Heart right ventricle (tissue), 16 donors: Measurements from ENCODE around the gene SHMT1. TPM values are rescaled to one million over a fixed set of nuclear protein-coding genes. Genes with fewer than 3 reads are reported as not detected.

Experiments
- ATAC-seq, 8 donors: fragments of 200-7000 bp; cut with Tn5 transposase; one replicate each; pipeline ENCODE4 v1.9.1; 2020; ENCODE audit warnings: mild to moderate bottlenecking in 8 of 8, moderate library complexity in 8 of 8, moderate number of reproducible peaks in 1 of 8
- DNase-seq, 2 donors: peaks; one replicate each; pipeline ENCODE4 v3.0.0-alpha.2; 2020
- H3K27ac ChIP-seq, 10 donors: fragments of 200-600 bp; sonication (generic) in 2 of 10; one replicate each; pipeline versions ENCODE4 v1.5.0 to v1.8.0; 2020 to 2022; ENCODE audit warnings: mild to moderate bottlenecking in 3 of 10
- H3K27me3 ChIP-seq, 7 donors: fragments of 200-600 bp; one replicate each; pipeline ENCODE4 v1.8.0; 2021 to 2022; ENCODE audit warnings: mild to moderate bottlenecking in 2 of 7
- H3K36me3 ChIP-seq, 9 donors: fragments of 200-600 bp; sonication (generic) in 1 of 9; one replicate each; pipeline versions ENCODE4 v1.5.0 to v1.8.0; 2020 to 2022; ENCODE audit warnings: mild to moderate bottlenecking in 2 of 9
- H3K4me1 ChIP-seq, 9 donors: fragments of 200-600 bp; sonication (generic) in 1 of 9; one replicate each; pipeline versions ENCODE4 v1.5.0 to v1.8.0; 2020 to 2022; ENCODE audit warnings: mild to moderate bottlenecking in 4 of 9
- H3K4me3 ChIP-seq, 10 donors: fragments of 200-600 bp; sonication (generic) in 2 of 10; one replicate each; pipeline versions ENCODE4 v1.5.0 to v1.8.0; 2020 to 2022; ENCODE audit warnings: mild to moderate bottlenecking in 7 of 10, moderate library complexity in 2 of 10
- H3K9me3 ChIP-seq, 11 donors: fragments of 200-600 bp in 10 of 11; sonication (generic) in 2 of 11; one replicate each; pipeline versions ENCODE4 v1.5.0 to v1.8.0; 2013 to 2022; ENCODE audit warnings: mild to moderate bottlenecking in 2 of 11, control low read depth in 1 of 11, moderate library complexity in 1 of 11
- CTCF ChIP-seq, 9 donors: fragments of 200-600 bp; sonication (generic) in 2 of 9; IDR thresholded peaks; one replicate each; pipeline versions ENCODE4 v1.5.0 to v1.8.0; 2021 to 2022; ENCODE audit warnings: antibody characterized with exemption in 9 of 9, mild to moderate bottlenecking in 5 of 9, moderate library complexity in 1 of 9
- WGBS, 2 donors: extraction: QIAGEN DNeasy Blood & Tissue Kit; methylation state at CpG; one replicate each; pipeline ENCODE4 v1.1.7; 2013; ENCODE audit warnings: inconsistent platforms in 1 of 2; 5-methylcytosine and 5-hydroxymethylcytosine counted together
- intact Hi-C, 10 donors: fragments of 100-400 bp; cut with DNase I; formaldehyde crosslinking; loops; one replicate each; pipeline versions ENCODE4 v1.11.1 to v1.14.2; 2022
- microRNA-seq, 2 donors: library from miRNA; unstranded; fragments of <30 nt; microRNA quantifications; one replicate each; pipeline ENCODE4 v1.2.0, GENCODE V29; 2021
- polyA plus RNA-seq, 2 donors: library from polyadenylated mRNA; stranded (reverse); fragments of 200-250 nt; gene quantifications; one replicate each; pipeline ENCODE4 v1.2.3, GENCODE V29; 2013
- total RNA-seq, 10 donors: library from RNA; stranded (reverse); fragmentation: NEBNext Ultra II Directional in 3 of 10; extraction: Animal tissue kit (Norgen Biotek cat#: 25700) in 3 of 10; gene quantifications; one replicate each; pipeline versions ENCODE4 v1.2.1 to v1.2.4, GENCODE V29; 2021 to 2023
- donor health status: Arrhythmogenic right ventricular cardiomyopathy.
- donor health status: ischemic (EF 13 %, LVEDD 7.1; RV severe dilation, severe dysfunction).
- donor health status: healthy with polysubstance abuse.
- donor health status: DM: no; HTN: yes; CAD: no.
- donor health status: DM: no; HTN: no; CAD: no.
- donor health status: ischemic (EF 25% LVEDD 6.9; RV normal size, moderate dysfunction).
- donor health status: ischemic (EF 25% LVEDD 5.7; RV mildly dilated, moderate dysfunction).
- donor health status: healthy.
- donor health status: DM: yes; HTN: yes; CAD: no.
- donor health status: Ischemic cardiomyopathy.
- donor health status: ischemic (EF 35%, LVEDD 5.7; RV mildly dilated, moderate dysfunction).
- donor health status: nonischemic (EF 11% LVEDD 7.7; RV severe dilation, severe dysfunction).
- donor health status: DM: yes; HTN: yes; CAD: no.
- donor health status: PGD.
- donor health status: ischemic (EF 29% LVEDD 5.4; RV normal size, mild dysfunction).
- donor health status: nonischemic (EF 23%, LVEDD 6.1; RV moderate dilation, normal function).

Gene SHMT1
- total and polyA plus RNA-seq, 12 donors: 2.7 to 11.6 (median 5.9) TPM

GRCh38 chr17:18281788-18282187 is 81.6 kb downstream of the SHMT1 start:
- intact Hi-C loops: no loop called here
- ATAC-seq (no peak), DNase-seq (no peak)
- H3K27ac ChIP-seq: no peak overlapping the region
- H3K36me3 ChIP-seq: peaks cover 5 to 100% (median 72%) of the 10 kb centered on the region in 9 donors
- no peak overlapping the region for H3K4me3 ChIP-seq
- WGBS, 2 donors: 87 to 91% methylated on average over 6 of the region's 6 CpGs
- no peak for TF ChIP-seq CTCF (IDR thresholded peaks at IDR 0.05)
- H3K27me3 ChIP-seq: no peaks in the 10 kb centered on the region
- H3K9me3 ChIP-seq: no peaks in the 10 kb centered on the region
- peaks cover 0 to 11% (median 0%) of the 10 kb centered on the region in 9 donors for H3K4me1 ChIP-seq

DNA sequence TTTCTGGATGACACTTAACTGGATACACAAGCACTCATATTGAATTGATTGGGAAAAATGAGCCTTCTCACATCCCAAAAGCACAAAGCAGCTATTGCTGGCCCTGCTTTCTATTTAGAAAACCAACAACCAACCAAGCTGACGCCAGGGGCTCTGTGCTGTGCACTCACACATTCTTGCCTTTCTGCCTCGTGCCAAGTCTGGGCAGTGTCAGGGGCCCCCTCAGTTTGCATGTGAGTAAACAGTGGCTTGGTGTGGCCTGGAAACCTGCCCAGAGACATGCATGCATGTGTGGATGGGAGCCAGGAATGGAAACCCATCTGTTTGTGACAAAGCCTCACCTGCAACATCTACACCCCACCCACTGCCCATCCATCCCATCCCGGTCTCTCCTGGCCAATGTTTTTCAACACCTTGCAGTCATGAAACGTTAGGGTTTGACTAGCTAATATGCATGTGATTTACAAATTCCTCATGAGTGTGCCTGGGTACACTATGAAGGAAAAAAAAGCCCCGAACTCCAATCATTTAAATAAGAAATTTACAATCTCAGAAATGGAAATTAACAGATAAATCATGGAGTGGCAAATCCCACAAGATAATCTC is 82.5 kb downstream of the SHMT1 start:
- TF ChIP-seq CTCF (IDR thresholded peaks at IDR 0.05): no peak
- Histone ChIP-seq H3K4me1 (peaks cover 0 to 11% (median 0%) of the 10 kb centered on the region in 9 donors), H3K4me3 (no peak overlapping the region), H3K9me3 (no peaks in the 10 kb centered on the region), H3K27ac (no peak overlapping the region), H3K36me3 (peaks cover 5 to 100% (median 71%) of the 10 kb centered on the region in 9 donors), H3K27me3 (no peaks in the 10 kb centered on the region)
- intact Hi-C loops: no loop called here
- DNase-seq (no peak), ATAC-seq (peak in 2 of 8 donors; percentile 20 to 31)
- 47 to 56% methylated on average over 5 of the region's 5 CpGs for WGBS, 2 donors

- Histone ChIP-seq H3K4me1 (peaks cover 0 to 11% (median 0%) of the 10 kb centered on the region in 9 donors), H3K36me3 (peaks cover 5 to 100% (median 65%) of the 10 kb centered on the region in 9 donors), H3K27ac (no peak overlapping the region), H3K9me3 (no peaks in the 10 kb centered on the region), H3K4me3 (no peak overlapping the region), H3K27me3 (no peaks in the 10 kb centered on the region)
- intact Hi-C loops: no loop called here
- 64 to 92% methylated on average over 4 of the region's 4 CpGs for WGBS, 2 donors
- DNase-seq (no peak), ATAC-seq (no peak)
- no peak for TF ChIP-seq CTCF (IDR thresholded peaks at IDR 0.05)
These were observed 83.1 kb downstream of the SHMT1 start for GRCh38 chr17:18280249-18280648.

- H3K36me3 ChIP-seq: peaks cover 0 to 98% (median 70%) of the 10 kb centered on the region in 9 donors
- no peak for TF ChIP-seq CTCF (IDR thresholded peaks at IDR 0.05)
- no peak for ATAC-seq
- WGBS, 2 donors: 80 to 89% methylated on average over 3 of the region's 3 CpGs
- peaks cover 0 to 11% (median 0%) of the 10 kb centered on the region in 9 donors for H3K4me1 ChIP-seq
- no peak for DNase-seq
- H3K27me3 ChIP-seq: no peaks in the 10 kb centered on the region
- intact Hi-C loops: no loop called here
- H3K27ac ChIP-seq: no peak overlapping the region
- no peak overlapping the region for H3K4me3 ChIP-seq
- no peaks in the 10 kb centered on the region for H3K9me3 ChIP-seq
These were observed 84.5 kb downstream of the SHMT1 start for GRCh38 chr17:18278867-18279266.

Small RNAs within 50 kb of the gene (microRNA-seq; reads per million reads assigned to microRNA genes)
- 0 reads per million in 2 donors for gene MIR6778

Other genes with a start within 250 kb of the SHMT1 start
- gene ALKBH5, start 179.7 kb downstream of the SHMT1 start, total RNA-seq: 100 to 1,000 TPM; 163 to 208 (median 194) TPM
- gene ALKBH5, start 179.7 kb downstream of the SHMT1 start, polyA plus RNA-seq: 10 to 100 TPM; 72.6 to 80.3 TPM
- gene LLGL1, start 137.9 kb downstream of the SHMT1 start, total RNA-seq: 10 to 100 TPM in 1 of 10 donors, 1 to 10 TPM in 9; 7.2 to 12.4 (median 9.1) TPM
- gene LLGL1, start 137.9 kb downstream of the SHMT1 start, polyA plus RNA-seq: 1 to 10 TPM; 5.8 to 5.9 TPM
- 100 to 1,000 TPM; 207 to 356 (median 281) TPM for gene FLII, start 104.8 kb downstream of the SHMT1 start, total RNA-seq
- gene FLII, start 104.8 kb downstream of the SHMT1 start, polyA plus RNA-seq: 100 to 1,000 TPM; 366 to 469 TPM
- 10 to 100 TPM; 23.9 to 43.4 (median 33.5) TPM for gene MIEF2, start 102.9 kb downstream of the SHMT1 start, total RNA-seq
- 10 to 100 TPM; 18.9 to 20.6 TPM for gene MIEF2, start 102.9 kb downstream of the SHMT1 start, polyA plus RNA-seq
- 10 to 100 TPM in 9 of 10 donors, 1 to 10 TPM in 1; 8.2 to 15.6 (median 13.2) TPM for gene TOP3A, start 48.6 kb downstream of the SHMT1 start, total RNA-seq
- 10 to 100 TPM in 1 of 2 donors, 1 to 10 TPM in 1; 8.5 to 10.8 TPM for gene TOP3A, start 48.6 kb downstream of the SHMT1 start, polyA plus RNA-seq
- 10 to 100 TPM in 9 of 10 donors, 1 to 10 TPM in 1; 9.5 to 15.7 (median 12.0) TPM for gene SMCR8, start 48.3 kb downstream of the SHMT1 start, total RNA-seq
- 1 to 10 TPM; 2.1 to 2.4 TPM for gene SMCR8, start 48.3 kb downstream of the SHMT1 start, polyA plus RNA-seq
- not detected for gene EVPLL, start 14.2 kb upstream of the SHMT1 start, total RNA-seq
- gene EVPLL, start 14.2 kb upstream of the SHMT1 start, polyA plus RNA-seq: under 1 TPM in 1 of 2 donors, not detected in 1; 0.03 TPM
- under 1 TPM in 1 of 10 donors, not detected in 9; 0.18 TPM for gene LGALS9C, start 113.2 kb upstream of the SHMT1 start, total RNA-seq
- gene LGALS9C, start 113.2 kb upstream of the SHMT1 start, polyA plus RNA-seq: not detected